AG04449 (cell line): Measurements from ENCODE around the gene DNAH5.

Source experiments
- CTCF ChIA-PET: fragments of 350-600 bp; formaldehyde crosslinking; extraction: SDS; loops from one replicate; lab custom pipeline; 2021; ENCODE audit warnings: antibody characterized with exemption; lab: Yijun Ruan, JAX
- POLR2A ChIA-PET: fragments of 400-600, 350-600 bp; formaldehyde crosslinking; extraction: SDS; loops from one replicate; lab custom pipeline; 2020; ENCODE audit warnings: antibody characterized with exemption, inconsistent platforms; lab: Yijun Ruan, JAX
- DNase-seq: peaks from one replicate; pipeline ENCODE4 v3.0.0-alpha.2; 2010; ENCODE audit warnings: low read depth, low spot score
- H3K4me3 ChIP-seq: 2 replicates; pipeline ENCODE4 v1.5.1; 2011; ENCODE audit warnings: low read depth, mild to moderate bottlenecking, control low read depth, low read length
- CTCF ChIP-seq: IDR thresholded peaks from one replicate; pipeline ENCODE4 v1.5.1; 2011; ENCODE audit warnings: mild to moderate bottlenecking, moderate library complexity, low read length, control low read depth, inconsistent platforms; ENCODE audit not compliant: insufficient read depth; ENCODE audit errors: missing control alignments

Gene DNAH5

DNA sequence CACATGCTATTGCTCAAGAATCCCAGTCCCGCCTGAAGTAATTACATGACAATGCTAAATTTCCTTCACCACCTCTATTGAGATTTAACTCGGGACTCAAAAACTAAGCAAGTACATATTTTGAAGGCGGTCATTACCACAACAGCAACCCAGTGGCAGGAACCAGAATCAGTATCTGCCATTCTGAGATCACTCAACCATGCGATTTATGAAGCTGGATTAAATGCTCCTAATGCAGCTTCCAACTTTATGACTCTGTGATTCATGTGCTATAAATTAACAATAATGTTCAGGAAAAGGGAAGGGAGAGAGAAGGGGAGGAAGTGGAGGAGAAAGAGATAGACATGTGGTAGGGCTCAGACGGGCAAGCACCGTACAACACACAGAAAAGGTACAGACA, 194.7 kb downstream of the DNAH5 start:
- DNase-seq, result no peak
- ChIA-PET CTCF (no interaction called here), POLR2A (no interaction called here)

DNA sequence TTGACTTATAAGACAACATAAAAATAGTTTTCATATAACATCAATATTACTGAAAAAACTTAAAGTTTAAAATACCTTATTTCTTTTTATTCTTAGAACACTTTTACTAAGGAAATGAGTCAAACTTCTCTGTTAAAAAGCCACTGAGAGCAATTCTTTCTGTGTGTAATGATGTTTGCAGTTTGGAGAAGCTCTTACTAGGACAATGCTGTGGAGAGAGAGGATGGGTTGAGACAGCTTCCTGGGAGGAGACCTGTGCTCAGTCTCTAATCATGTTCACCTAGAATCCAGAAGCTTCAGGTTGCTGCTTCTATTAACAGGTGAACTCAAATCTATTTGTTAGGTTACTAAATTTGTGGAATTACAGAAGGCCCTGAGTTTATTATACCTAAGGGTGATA, 198.5 kb downstream of the DNAH5 start:
- H3K4me3 ChIP-seq, result no peak overlapping the region
- CTCF ChIA-PET, result no interaction called here
- no peak for DNase-seq
- POLR2A ChIA-PET, result no interaction called here
- TF ChIP-seq CTCF, result no peak

More for the DNA sequence above, 194.7 kb downstream of the DNAH5 start:
- TF ChIP-seq CTCF, result no peak
- no peak overlapping the region for H3K4me3 ChIP-seq

DNA sequence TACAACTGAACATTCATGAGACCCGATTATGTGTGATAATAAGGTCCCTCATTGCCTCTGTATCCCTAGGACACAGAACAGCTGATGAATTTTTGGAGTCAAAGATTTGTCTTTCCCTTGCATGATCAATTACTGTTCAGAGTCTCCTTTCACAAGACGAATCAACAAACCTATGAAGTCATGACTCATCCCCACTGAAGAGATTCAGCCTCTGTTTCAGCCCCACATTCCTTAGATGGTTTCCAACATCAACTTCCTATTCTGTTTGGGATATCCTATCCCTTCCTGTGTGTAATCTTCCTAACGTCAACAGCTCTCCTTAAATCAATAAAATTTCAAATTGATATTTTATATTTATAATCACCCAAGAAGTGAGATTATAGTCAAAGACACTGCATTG, 199.0 kb downstream of the DNAH5 start:
- peak; percentile 16 for DNase-seq
- ChIA-PET CTCF (no interaction called here), POLR2A (no interaction called here)
- TF ChIP-seq CTCF, result no peak
- no peak overlapping the region for H3K4me3 ChIP-seq

DNA sequence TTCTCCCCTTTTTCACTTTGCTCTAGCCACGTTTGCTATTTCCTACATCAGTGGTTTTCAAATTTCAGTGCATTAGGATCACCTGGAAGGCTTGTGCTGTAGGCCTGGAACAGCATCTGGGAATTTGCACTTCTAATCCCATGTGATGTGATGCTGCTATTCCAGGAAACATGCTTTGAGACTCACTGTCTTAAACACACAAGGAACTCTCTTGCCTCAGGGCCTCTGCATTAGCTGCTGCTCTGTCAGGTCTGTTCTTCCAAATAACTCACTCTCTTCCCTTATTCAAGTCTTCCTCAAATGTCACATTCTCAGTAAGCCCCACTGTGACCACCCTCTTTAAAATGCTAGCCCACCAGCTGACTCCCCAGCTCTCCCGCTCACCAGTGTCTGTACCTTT, 204.0 kb downstream of the DNAH5 start:
- ChIA-PET POLR2A (no interaction called here), CTCF (no interaction called here)
- H3K4me3 ChIP-seq, result no peak overlapping the region
- no peak for DNase-seq
- TF ChIP-seq CTCF, result no peak

- no peak for TF ChIP-seq CTCF
- CTCF ChIA-PET, result no interaction called here
- no peak for DNase-seq
- POLR2A ChIA-PET, result no interaction called here
- no peak overlapping the region for H3K4me3 ChIP-seq
Measured at GRCh38 chr5:13739479-13739878, 205.0 kb downstream of the DNAH5 start.

GRCh38 chr5:13735691-13736090, 208.8 kb downstream of the DNAH5 start:
- TF ChIP-seq CTCF, result no peak
- no peak for DNase-seq
- H3K4me3 ChIP-seq, result no peak overlapping the region
- CTCF ChIA-PET, result no interaction called here
- POLR2A ChIA-PET, result no interaction called here
